GM23338 (cell line): ENCODE measurements around the gene GBX1. TPM values are rescaled to one million over a fixed set of nuclear protein-coding genes. Genes with fewer than 3 reads are reported as not detected.

Experiments used
- ATAC-seq: fragments of 200-7000 bp; cut with Tn5 transposase; 3 replicates; pipeline ENCODE4 v1.9.1; 2020
- DNase-seq: peaks from one replicate; pipeline ENCODE4 v3.0.0-alpha.2; 2015; ENCODE audit warnings: low spot score
- H2AFZ ChIP-seq: fragments of 200-600 bp; sonication (generic); 2 replicates; pipeline ENCODE4 v1.8.0; 2016; ENCODE audit warnings: antibody characterized with exemption, mild to moderate bottlenecking, moderate library complexity
- H3F3A ChIP-seq: fragments of 200-600 bp; sonication (generic); replicated peaks from 2 replicates; pipeline ENCODE4 v1.8.0; 2017; ENCODE audit warnings: antibody characterized with exemption, mixed run types, low read depth
- H3K27ac ChIP-seq: fragments of 200-600 bp; sonication (generic); 2 replicates; pipeline ENCODE4 v1.6.1; 2016; ENCODE audit warnings: low read depth
- H3K27me3 ChIP-seq: fragments of 200-600 bp; sonication (generic); 2 replicates; pipeline ENCODE4 v1.8.0; 2016; ENCODE audit warnings: mild to moderate bottlenecking, mixed run types, moderate library complexity; ENCODE audit not compliant: insufficient read depth
- H3K36me3 ChIP-seq: fragments of 200-600 bp; sonication (generic); 2 replicates; pipeline ENCODE4 v1.8.0; 2016; ENCODE audit warnings: mild to moderate bottlenecking; ENCODE audit not compliant: insufficient read depth
- H3K4me1 ChIP-seq: fragments of 200-600 bp; sonication (generic); 2 replicates; pipeline ENCODE4 v1.8.0; 2016; ENCODE audit warnings: mild to moderate bottlenecking, moderate library complexity; ENCODE audit not compliant: insufficient read depth
- H3K4me2 ChIP-seq: fragments of 200-600 bp; sonication (generic); 2 replicates; pipeline ENCODE4 v1.7.1; 2017; ENCODE audit warnings: mixed run types
- H3K4me3 ChIP-seq: fragments of 200-600 bp; sonication (generic); 2 replicates; pipeline ENCODE4 v1.6.1; 2016; ENCODE audit warnings: mixed run types
- H3K79me2 ChIP-seq: fragments of 200-600 bp; sonication (generic); replicated peaks from 2 replicates; pipeline ENCODE4 v1.8.0; 2017; ENCODE audit warnings: mild to moderate bottlenecking; ENCODE audit not compliant: insufficient read depth
- H3K9me2 ChIP-seq: fragments of 200-600 bp; sonication (generic); 2 replicates; pipeline ENCODE4 v1.8.0; 2017; ENCODE audit not compliant: insufficient read depth
- H4K20me1 ChIP-seq: fragments of 200-600 bp; sonication (generic); replicated peaks from 2 replicates; pipeline ENCODE4 v1.8.0; 2017; ENCODE audit warnings: mild to moderate bottlenecking; ENCODE audit not compliant: insufficient read depth
- H3K27ac Mint-ChIP-seq: 2 replicates; pipeline ENCODE4 v1.8.0; 2020; ENCODE audit warnings: inconsistent platforms, mild to moderate bottlenecking, moderate library complexity, mixed read lengths
- H3K27me3 Mint-ChIP-seq: 3 replicates; pipeline ENCODE4 v1.8.0; 2022; ENCODE audit warnings: low read depth, mild to moderate bottlenecking, moderate library complexity, mixed read lengths, inconsistent platforms; ENCODE audit not compliant: insufficient read depth, poor library complexity
- H3K36me3 Mint-ChIP-seq: 3 replicates; pipeline ENCODE4 v1.8.0; 2021; ENCODE audit warnings: low read depth, mild to moderate bottlenecking, inconsistent platforms, moderate library complexity, mixed read lengths
- H3K4me1 Mint-ChIP-seq: 3 replicates; pipeline ENCODE4 v1.8.0; 2020; ENCODE audit warnings: mild to moderate bottlenecking, inconsistent platforms, mixed read lengths
- H3K4me3 Mint-ChIP-seq: 3 replicates; pipeline ENCODE4 v1.8.0; 2021; ENCODE audit warnings: moderate library complexity, mild to moderate bottlenecking, inconsistent platforms, mixed read lengths
- H3K9me3 Mint-ChIP-seq: 3 replicates; pipeline ENCODE4 v1.8.0; 2020; ENCODE audit warnings: moderate library complexity, mild to moderate bottlenecking, inconsistent platforms, mixed read lengths
- CREB1 ChIP-seq: fragments of 250-450 bp; sonication (Bioruptor Pico); IDR thresholded peaks from 2 replicates; pipeline ENCODE4 v1.5.0; 2020; ENCODE audit warnings: low read depth, mild to moderate bottlenecking, moderate library complexity
- CTCF ChIP-seq, 2 experiments: fragments of 200-600 bp in 1 of 2; sonication (generic) in 1 of 2; conservative IDR thresholded peaks; 2 replicates each; pipeline versions ENCODE4 v1.5.1 to v1.6.1; 2016 to 2017; ENCODE audit warnings: antibody characterized with exemption in 2 of 2, low read depth in 2 of 2, mild to moderate bottlenecking in 2 of 2, moderate library complexity in 1 of 2
- EZH2 ChIP-seq: fragments of 200-600 bp; sonication (generic); IDR thresholded peaks from one replicate; pipeline ENCODE4 v1.8.0; 2017; ENCODE audit warnings: antibody characterized with exemption, mild to moderate bottlenecking, low read depth; ENCODE audit not compliant: unreplicated experiment
- EZH2phosphoT487 ChIP-seq: fragments of 200-600 bp; sonication (generic); IDR thresholded peaks from one replicate; pipeline ENCODE4 v1.8.1; 2018; ENCODE audit warnings: antibody characterized with exemption; ENCODE audit not compliant: unreplicated experiment
- JUNB ChIP-seq: IDR thresholded peaks from one replicate; pipeline ENCODE4 v1.6.1; 2016; ENCODE audit warnings: antibody characterized with exemption; ENCODE audit not compliant: unreplicated experiment
- POLR2AphosphoS5 ChIP-seq: IDR thresholded peaks from 2 replicates; pipeline ENCODE4 v1.6.1; 2016; ENCODE audit warnings: antibody characterized with exemption, low read depth
- REST ChIP-seq: IDR thresholded peaks from one replicate; pipeline ENCODE4 v1.6.1; 2018; ENCODE audit warnings: antibody characterized with exemption; ENCODE audit not compliant: unreplicated experiment
- ZNF331 ChIP-seq: fragments of 250-450 bp; sonication (Bioruptor Pico); IDR thresholded peaks from 2 replicates; pipeline ENCODE4 v1.5.0; 2020; ENCODE audit warnings: low read depth, mild to moderate bottlenecking, moderate library complexity
- ZNF462 ChIP-seq: fragments of 250-450 bp; sonication (Bioruptor Pico); IDR thresholded peaks from 2 replicates; pipeline ENCODE4 v1.5.0; 2020; ENCODE audit warnings: mild to moderate bottlenecking, moderate library complexity
- polyA plus RNA-seq: library from polyadenylated mRNA; unstranded; fragments of >200 nt; fragmentation: Nextera tagmentation; extraction: Ambion mirVana; gene quantifications from 2 replicates; pipeline ENCODE4 v1.2.1, GENCODE V29; 2016
- total RNA-seq: library from RNA; depleted of rRNA; stranded (reverse); fragments of >200 nt; shearing (Covaris generic); gene quantifications from 2 replicates; pipeline ENCODE4 v1.2.3, GENCODE V29; 2014

Gene GBX1
- total and polyA plus RNA-seq, 2 experiments from 2014 or later, result 0.24 TPM; not detected in 1

GRCh38 chr7:151168787-151169162, 1.3 kb upstream of the GBX1 start:
- Histone ChIP-seq H3K4me3 (peak overlapping the region; percentile 65; the same call in 1 of the 2 replicates), H3K9me2 (no peaks in the 10 kb centered on the region), H3F3A (peaks cover 13% of the 10 kb centered on the region; the same call in 1 of the 2 replicates), H3K79me2 (no peaks in the 10 kb centered on the region), H2AFZ (no peak overlapping the region; the same call in 1 of the 2 replicates), H3K4me2 (peak overlapping the region; percentile 87), H4K20me1 (peaks cover 11% of the 10 kb centered on the region), H3K27ac (no peak overlapping the region), H3K27me3 (peaks cover 98% of the 10 kb centered on the region), H3K4me1 (peaks cover 10% of the 10 kb centered on the region), H3K36me3 (no peaks in the 10 kb centered on the region)
- Mint-ChIP-seq H3K27ac (no peak overlapping the region), H3K4me1 (peaks cover 13% of the 10 kb centered on the region), H3K36me3 (peaks cover 10% of the 10 kb centered on the region; the same call in 2 of the 3 replicates), H3K4me3 (peak overlapping the region; percentile 73), H3K9me3 (peaks cover 14% of the 10 kb centered on the region), H3K27me3 (peaks cover 48% of the 10 kb centered on the region)
- ATAC-seq (no peak), DNase-seq (no peak)
- no peak for TF ChIP-seq REST
- TF ChIP-seq EZH2phosphoT487, result no peak
- TF ChIP-seq CREB1 (CRISPR knock-in tag), result no peak
- no peak for TF ChIP-seq ZNF331 (CRISPR knock-in tag)
- no peak for TF ChIP-seq EZH2

GRCh38 chr7:151168003-151168786, 701 bp upstream of the GBX1 start:
- Mint-ChIP-seq H3K4me3 (peak overlapping the region; percentile 73), H3K36me3 (peaks cover 4% of the 10 kb centered on the region; the same call in 2 of the 3 replicates), H3K9me3 (peaks cover 8% of the 10 kb centered on the region), H3K4me1 (peaks cover 13% of the 10 kb centered on the region), H3K27me3 (peaks cover 42% of the 10 kb centered on the region), H3K27ac (no peak overlapping the region)
- H3K27ac ChIP-seq, result no peak overlapping the region
- H3K4me2 ChIP-seq, result peak overlapping the region; percentile 87
- H3K4me3 ChIP-seq, result peak overlapping the region; percentile 65
- H3F3A ChIP-seq, result peaks cover 13% of the 10 kb centered on the region; the same call in 1 of the 2 replicates
- H3K9me2 ChIP-seq, result no peaks in the 10 kb centered on the region
- peaks cover 10% of the 10 kb centered on the region for H3K4me1 ChIP-seq
- H4K20me1 ChIP-seq, result peaks cover 11% of the 10 kb centered on the region
- DNase-seq (peak; percentile 82), ATAC-seq (peak; percentile 83)
- H3K27me3 ChIP-seq, result peaks cover 98% of the 10 kb centered on the region
- H2AFZ ChIP-seq, result peak overlapping the region; percentile 84
- no peaks in the 10 kb centered on the region for H3K79me2 ChIP-seq
- H3K36me3 ChIP-seq, result no peaks in the 10 kb centered on the region
- TF ChIP-seq CTCF (conservative IDR thresholded peaks at IDR 0.05; ENCODE audit: low read depth in 2 of 2), result peak; percentile 69 to 81
- no peak for TF ChIP-seq JUNB
- no peak for TF ChIP-seq EZH2phosphoT487
- peak; percentile 18 for TF ChIP-seq EZH2
- TF ChIP-seq POLR2AphosphoS5, result no peak
- TF ChIP-seq ZNF462 (CRISPR knock-in tag), result no peak
